GM12878 (cell line): Measurements from ENCODE around the gene ADCY5.

Source experiments
- BACH1 ChIP-seq: fragments of 450-650 bp; IDR thresholded peaks from 2 replicates; pipeline ENCODE4 v1.6.1; 2017; ENCODE audit warnings: mild to moderate bottlenecking, borderline replicate concordance
- CREB1 ChIP-seq: IDR thresholded peaks from 2 replicates; pipeline ENCODE4 v1.6.1; 2012; ENCODE audit warnings: low read depth, mild to moderate bottlenecking, inconsistent platforms
- EZH2 ChIP-seq: IDR thresholded peaks from 2 replicates; pipeline ENCODE4 v1.6.1; 2012; ENCODE audit warnings: low read depth, mild to moderate bottlenecking, control low read depth, inconsistent platforms, low read length, borderline replicate concordance; ENCODE audit not compliant: control insufficient read depth
- MXI1 ChIP-seq: fragments of 150-350 bp; IDR thresholded peaks from 2 replicates; pipeline ENCODE4 v1.6.1; 2011; ENCODE audit warnings: low read depth, mild to moderate bottlenecking, inconsistent platforms, low read length, improper control_type of control experiment
- POLR2AphosphoS5 ChIP-seq: IDR thresholded peaks from 2 replicates; pipeline ENCODE4 v1.6.1; 2011; ENCODE audit warnings: mild to moderate bottlenecking, low read length, inconsistent platforms
- TARDBP ChIP-seq: IDR thresholded peaks from 2 replicates; pipeline ENCODE4 v1.6.1; 2016; ENCODE audit warnings: borderline replicate concordance
- TCF12 ChIP-seq: IDR thresholded peaks from 2 replicates; pipeline ENCODE4 v1.6.1; 2011; ENCODE audit warnings: low read depth, mild to moderate bottlenecking, low read length
- TF ChIP-seq, protein P1 (sequence below): IDR thresholded peaks from 2 replicates; pipeline ENCODE4 v1.6.1; 2012; ENCODE audit warnings: mild to moderate bottlenecking, low read depth, low read length
- TF ChIP-seq, protein P2 (sequence below), 3 experiments: IDR thresholded peaks in 2 of 3; conservative IDR thresholded peaks in 1 of 3; 2 replicates each; pipeline ENCODE4 v1.5.1; 2011; ENCODE audit warnings: low read depth in 3 of 3, low read length in 3 of 3, mild to moderate bottlenecking in 3 of 3, control low read depth in 2 of 3, moderate library complexity in 2 of 3, inconsistent platforms in 1 of 3, mixed read lengths in 1 of 3; ENCODE audit not compliant: control insufficient read depth in 2 of 3, insufficient read depth in 1 of 3; ENCODE audit errors: extremely low read depth in 1 of 3

DNA sequence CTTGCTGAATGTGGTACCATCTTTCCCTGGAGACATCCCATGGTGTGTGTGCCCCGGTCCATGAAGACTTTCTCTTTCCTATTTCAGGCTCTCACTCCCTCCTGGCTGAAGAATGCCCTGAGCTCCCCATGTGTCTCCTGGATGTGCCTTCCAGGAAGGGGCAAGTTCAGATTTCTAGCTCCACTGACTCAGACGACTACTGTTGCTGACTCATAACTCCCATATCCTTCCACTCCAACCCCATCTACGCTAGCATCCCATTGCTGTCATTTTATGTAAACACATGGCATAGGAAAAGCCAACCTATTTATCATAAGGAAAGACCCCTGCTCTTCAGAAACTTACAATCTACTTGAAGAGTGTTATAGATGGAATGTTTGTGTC lies 95.0 kb downstream of the ADCY5 start:
- TF ChIP-seq TARDBP (no peak), EZH2 (no peak), POLR2AphosphoS5 (no peak), TCF12 (no peak), CREB1 (no peak), MXI1 (no peak), BACH1 (no peak)
- TF ChIP-seq, protein P1, sequence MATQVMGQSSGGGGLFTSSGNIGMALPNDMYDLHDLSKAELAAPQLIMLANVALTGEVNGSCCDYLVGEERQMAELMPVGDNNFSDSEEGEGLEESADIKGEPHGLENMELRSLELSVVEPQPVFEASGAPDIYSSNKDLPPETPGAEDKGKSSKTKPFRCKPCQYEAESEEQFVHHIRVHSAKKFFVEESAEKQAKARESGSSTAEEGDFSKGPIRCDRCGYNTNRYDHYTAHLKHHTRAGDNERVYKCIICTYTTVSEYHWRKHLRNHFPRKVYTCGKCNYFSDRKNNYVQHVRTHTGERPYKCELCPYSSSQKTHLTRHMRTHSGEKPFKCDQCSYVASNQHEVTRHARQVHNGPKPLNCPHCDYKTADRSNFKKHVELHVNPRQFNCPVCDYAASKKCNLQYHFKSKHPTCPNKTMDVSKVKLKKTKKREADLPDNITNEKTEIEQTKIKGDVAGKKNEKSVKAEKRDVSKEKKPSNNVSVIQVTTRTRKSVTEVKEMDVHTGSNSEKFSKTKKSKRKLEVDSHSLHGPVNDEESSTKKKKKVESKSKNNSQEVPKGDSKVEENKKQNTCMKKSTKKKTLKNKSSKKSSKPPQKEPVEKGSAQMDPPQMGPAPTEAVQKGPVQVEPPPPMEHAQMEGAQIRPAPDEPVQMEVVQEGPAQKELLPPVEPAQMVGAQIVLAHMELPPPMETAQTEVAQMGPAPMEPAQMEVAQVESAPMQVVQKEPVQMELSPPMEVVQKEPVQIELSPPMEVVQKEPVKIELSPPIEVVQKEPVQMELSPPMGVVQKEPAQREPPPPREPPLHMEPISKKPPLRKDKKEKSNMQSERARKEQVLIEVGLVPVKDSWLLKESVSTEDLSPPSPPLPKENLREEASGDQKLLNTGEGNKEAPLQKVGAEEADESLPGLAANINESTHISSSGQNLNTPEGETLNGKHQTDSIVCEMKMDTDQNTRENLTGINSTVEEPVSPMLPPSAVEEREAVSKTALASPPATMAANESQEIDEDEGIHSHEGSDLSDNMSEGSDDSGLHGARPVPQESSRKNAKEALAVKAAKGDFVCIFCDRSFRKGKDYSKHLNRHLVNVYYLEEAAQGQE, result no peak
- TF ChIP-seq, protein P2, sequence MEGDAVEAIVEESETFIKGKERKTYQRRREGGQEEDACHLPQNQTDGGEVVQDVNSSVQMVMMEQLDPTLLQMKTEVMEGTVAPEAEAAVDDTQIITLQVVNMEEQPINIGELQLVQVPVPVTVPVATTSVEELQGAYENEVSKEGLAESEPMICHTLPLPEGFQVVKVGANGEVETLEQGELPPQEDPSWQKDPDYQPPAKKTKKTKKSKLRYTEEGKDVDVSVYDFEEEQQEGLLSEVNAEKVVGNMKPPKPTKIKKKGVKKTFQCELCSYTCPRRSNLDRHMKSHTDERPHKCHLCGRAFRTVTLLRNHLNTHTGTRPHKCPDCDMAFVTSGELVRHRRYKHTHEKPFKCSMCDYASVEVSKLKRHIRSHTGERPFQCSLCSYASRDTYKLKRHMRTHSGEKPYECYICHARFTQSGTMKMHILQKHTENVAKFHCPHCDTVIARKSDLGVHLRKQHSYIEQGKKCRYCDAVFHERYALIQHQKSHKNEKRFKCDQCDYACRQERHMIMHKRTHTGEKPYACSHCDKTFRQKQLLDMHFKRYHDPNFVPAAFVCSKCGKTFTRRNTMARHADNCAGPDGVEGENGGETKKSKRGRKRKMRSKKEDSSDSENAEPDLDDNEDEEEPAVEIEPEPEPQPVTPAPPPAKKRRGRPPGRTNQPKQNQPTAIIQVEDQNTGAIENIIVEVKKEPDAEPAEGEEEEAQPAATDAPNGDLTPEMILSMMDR (IDR thresholded peaks at IDR 0.05 in 2 of 3, conservative IDR thresholded peaks at IDR 0.05 in 1 of 3; ENCODE audit: control insufficient read depth in 2 of 3, extremely low read depth in 1 of 3, insufficient read depth in 1 of 3, low read depth in 3 of 3, low read length in 3 of 3), result no peak
